HCT116 (cell line): Measurements from ENCODE around the gene DDX1.

Experiments
- EGR1 ChIP-seq: IDR thresholded peaks from 2 replicates; pipeline ENCODE4 v1.6.1; 2012; ENCODE audit warnings: low read depth
- EZH2 ChIP-seq: fragments of 200-600 bp; sonication (generic); IDR thresholded peaks from 2 replicates; pipeline ENCODE4 v1.6.1; 2017; ENCODE audit warnings: antibody characterized with exemption, mixed run types
- FOSL1 ChIP-seq: IDR thresholded peaks from 2 replicates; pipeline ENCODE4 v1.6.1; 2012; ENCODE audit warnings: low read depth
- JUND ChIP-seq: IDR thresholded peaks from 2 replicates; pipeline ENCODE4 v1.6.1; 2012
- POLR2A ChIP-seq: IDR thresholded peaks from 2 replicates; pipeline ENCODE4 v1.7.0; 2011; ENCODE audit warnings: borderline replicate concordance; ENCODE audit not compliant: insufficient read depth, insufficient read length; ENCODE audit errors: extremely low read depth
- POLR2AphosphoS5 ChIP-seq: IDR thresholded peaks from 2 replicates; pipeline ENCODE4 v1.6.1; 2011; ENCODE audit warnings: mild to moderate bottlenecking, low read depth, low read length, moderate library complexity
- TF ChIP-seq, protein P1 (sequence below), 3 experiments: fragments of 200-600 bp in 1 of 3; sonication (generic) in 1 of 3; IDR thresholded peaks in 2 of 3; conservative IDR thresholded peaks in 1 of 3; 2 replicates each; pipeline ENCODE4 v1.5.1; 2012 to 2017; ENCODE audit warnings: low read depth in 2 of 3, low read length in 2 of 3, antibody characterized with exemption in 1 of 3, borderline replicate concordance in 1 of 3, control low read depth in 1 of 3, mild to moderate bottlenecking in 1 of 3, mixed read lengths in 1 of 3, mixed run types in 1 of 3, moderate library complexity in 1 of 3; ENCODE audit not compliant: insufficient read depth in 1 of 3

DNA sequence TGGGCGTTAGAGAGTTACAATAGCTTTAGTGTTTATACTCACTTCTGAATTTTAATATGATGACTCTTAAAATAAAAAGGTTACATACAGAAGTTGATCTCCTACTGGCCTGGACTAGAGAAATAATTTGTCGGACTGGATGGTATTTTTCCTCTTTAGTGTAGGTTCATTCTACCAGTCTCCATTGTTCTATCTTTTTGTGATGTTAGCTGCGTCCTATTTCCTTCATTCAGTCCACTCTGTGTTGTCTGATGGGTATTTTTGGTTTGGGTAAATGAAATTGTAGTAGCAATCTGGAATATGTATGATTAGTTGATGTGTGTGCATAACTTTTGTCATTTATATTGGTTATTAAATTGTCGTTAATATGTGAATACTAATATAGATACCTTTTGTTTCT lies 5.3 kb downstream of the DDX1 start:
- TF ChIP-seq, protein P1, sequence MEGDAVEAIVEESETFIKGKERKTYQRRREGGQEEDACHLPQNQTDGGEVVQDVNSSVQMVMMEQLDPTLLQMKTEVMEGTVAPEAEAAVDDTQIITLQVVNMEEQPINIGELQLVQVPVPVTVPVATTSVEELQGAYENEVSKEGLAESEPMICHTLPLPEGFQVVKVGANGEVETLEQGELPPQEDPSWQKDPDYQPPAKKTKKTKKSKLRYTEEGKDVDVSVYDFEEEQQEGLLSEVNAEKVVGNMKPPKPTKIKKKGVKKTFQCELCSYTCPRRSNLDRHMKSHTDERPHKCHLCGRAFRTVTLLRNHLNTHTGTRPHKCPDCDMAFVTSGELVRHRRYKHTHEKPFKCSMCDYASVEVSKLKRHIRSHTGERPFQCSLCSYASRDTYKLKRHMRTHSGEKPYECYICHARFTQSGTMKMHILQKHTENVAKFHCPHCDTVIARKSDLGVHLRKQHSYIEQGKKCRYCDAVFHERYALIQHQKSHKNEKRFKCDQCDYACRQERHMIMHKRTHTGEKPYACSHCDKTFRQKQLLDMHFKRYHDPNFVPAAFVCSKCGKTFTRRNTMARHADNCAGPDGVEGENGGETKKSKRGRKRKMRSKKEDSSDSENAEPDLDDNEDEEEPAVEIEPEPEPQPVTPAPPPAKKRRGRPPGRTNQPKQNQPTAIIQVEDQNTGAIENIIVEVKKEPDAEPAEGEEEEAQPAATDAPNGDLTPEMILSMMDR (IDR thresholded peaks at IDR 0.05 in 2 of 3, conservative IDR thresholded peaks at IDR 0.05 in 1 of 3; ENCODE audit: borderline replicate concordance in 1 of 3, insufficient read depth in 1 of 3, low read depth in 2 of 3, low read length in 2 of 3): no peak
- TF ChIP-seq JUND (no peak), EGR1 (no peak), FOSL1 (no peak), EZH2 (no peak), POLR2A (no peak), POLR2AphosphoS5 (no peak)
